SU-DHL-6 (cell line): ENCODE measurements around the gene SLC47A1.
"Not testable (repeated sequence)": the region's sequence is repeated elsewhere in the genome, so short reads cannot be mapped to it uniquely, and the experiment has no call there.

Experiments
- EZH2phosphoT487 ChIP-seq: fragments of 200-600 bp; sonication (generic), shearing (Covaris generic); conservative IDR thresholded peaks from 2 replicates; pipeline ENCODE4 v1.6.1; 2018; ENCODE audit warnings: mild to moderate bottlenecking, antibody characterized with exemption, low read length, moderate library complexity, mixed read lengths
- TF ChIP-seq, protein P1 (sequence below): fragments of 200-600 bp; sonication (generic); IDR thresholded peaks from one replicate; pipeline ENCODE4 v1.5.1; 2017; ENCODE audit warnings: antibody characterized with exemption, mild to moderate bottlenecking, low read length, moderate library complexity; ENCODE audit not compliant: insufficient read depth, poor library complexity, severe bottlenecking

DNA sequence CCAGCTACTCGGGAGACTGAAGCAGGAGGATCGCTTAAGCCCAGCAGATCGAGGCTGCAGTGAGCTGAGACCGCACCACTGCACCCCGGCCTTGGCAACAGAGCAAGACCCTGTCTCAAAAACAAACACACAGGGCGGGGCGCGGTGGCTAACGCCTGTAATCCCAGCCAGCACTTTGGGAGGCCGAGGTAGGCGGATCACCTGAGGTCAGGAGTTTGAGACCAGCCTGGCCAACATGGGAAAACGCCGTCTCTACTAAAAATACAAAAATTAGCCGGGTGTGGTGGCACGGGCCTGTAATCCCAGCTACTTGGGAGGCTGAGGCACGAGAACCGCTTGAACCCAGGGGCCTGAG is 46.9 kb downstream of the SLC47A1 start:
- TF ChIP-seq, protein P1, sequence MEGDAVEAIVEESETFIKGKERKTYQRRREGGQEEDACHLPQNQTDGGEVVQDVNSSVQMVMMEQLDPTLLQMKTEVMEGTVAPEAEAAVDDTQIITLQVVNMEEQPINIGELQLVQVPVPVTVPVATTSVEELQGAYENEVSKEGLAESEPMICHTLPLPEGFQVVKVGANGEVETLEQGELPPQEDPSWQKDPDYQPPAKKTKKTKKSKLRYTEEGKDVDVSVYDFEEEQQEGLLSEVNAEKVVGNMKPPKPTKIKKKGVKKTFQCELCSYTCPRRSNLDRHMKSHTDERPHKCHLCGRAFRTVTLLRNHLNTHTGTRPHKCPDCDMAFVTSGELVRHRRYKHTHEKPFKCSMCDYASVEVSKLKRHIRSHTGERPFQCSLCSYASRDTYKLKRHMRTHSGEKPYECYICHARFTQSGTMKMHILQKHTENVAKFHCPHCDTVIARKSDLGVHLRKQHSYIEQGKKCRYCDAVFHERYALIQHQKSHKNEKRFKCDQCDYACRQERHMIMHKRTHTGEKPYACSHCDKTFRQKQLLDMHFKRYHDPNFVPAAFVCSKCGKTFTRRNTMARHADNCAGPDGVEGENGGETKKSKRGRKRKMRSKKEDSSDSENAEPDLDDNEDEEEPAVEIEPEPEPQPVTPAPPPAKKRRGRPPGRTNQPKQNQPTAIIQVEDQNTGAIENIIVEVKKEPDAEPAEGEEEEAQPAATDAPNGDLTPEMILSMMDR: not testable (repeated sequence)
- TF ChIP-seq EZH2phosphoT487: not testable (repeated sequence)
